Measurements from ENCODE around the gene RAB43.
A peak's percentile ranks its signal among the peaks of the same experiment; 100 is the strongest.
"Not testable (repeated sequence)": the region's sequence is repeated elsewhere in the genome, so short reads cannot be mapped to it uniquely, and the experiment has no call there.

Gene RAB43

DNA sequence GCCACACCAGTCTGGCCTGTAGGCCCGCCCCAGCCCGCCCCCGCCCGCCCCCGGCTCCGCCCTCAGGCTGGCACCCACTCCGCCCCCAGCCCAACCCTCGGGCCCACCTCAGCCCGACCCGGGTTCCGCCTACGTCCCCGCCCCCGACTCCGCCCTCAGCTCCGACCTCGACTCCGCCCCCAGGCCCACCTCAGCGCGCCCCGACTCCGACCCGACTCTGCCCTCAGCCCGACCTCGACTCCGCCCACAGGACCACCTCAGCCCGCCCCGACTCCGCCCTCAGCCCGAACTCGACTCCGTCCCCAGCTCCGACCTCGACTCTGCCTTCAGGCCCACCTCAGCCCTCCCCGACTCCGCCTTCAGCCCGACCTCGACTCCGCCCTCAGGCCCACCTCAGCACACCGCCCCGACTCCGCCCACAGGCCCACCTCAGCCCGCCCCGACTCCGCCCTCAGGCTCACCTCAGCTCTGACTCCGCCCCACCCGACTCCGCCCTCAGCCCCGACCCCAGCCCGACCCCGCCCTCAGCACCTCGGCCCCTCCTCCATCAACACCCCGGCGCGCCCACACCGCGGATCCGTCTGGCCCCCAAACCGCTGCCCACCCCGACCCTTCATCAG, at the start of gene RAB43:
Gene RAB43, minus strand, starts transcription at position 13 of the 620 bp plus-strand sequence. CDS start 315 bp downstream, outside the sequence.
- peak; percentile 52 to 75 for DNase-seq

DNA sequence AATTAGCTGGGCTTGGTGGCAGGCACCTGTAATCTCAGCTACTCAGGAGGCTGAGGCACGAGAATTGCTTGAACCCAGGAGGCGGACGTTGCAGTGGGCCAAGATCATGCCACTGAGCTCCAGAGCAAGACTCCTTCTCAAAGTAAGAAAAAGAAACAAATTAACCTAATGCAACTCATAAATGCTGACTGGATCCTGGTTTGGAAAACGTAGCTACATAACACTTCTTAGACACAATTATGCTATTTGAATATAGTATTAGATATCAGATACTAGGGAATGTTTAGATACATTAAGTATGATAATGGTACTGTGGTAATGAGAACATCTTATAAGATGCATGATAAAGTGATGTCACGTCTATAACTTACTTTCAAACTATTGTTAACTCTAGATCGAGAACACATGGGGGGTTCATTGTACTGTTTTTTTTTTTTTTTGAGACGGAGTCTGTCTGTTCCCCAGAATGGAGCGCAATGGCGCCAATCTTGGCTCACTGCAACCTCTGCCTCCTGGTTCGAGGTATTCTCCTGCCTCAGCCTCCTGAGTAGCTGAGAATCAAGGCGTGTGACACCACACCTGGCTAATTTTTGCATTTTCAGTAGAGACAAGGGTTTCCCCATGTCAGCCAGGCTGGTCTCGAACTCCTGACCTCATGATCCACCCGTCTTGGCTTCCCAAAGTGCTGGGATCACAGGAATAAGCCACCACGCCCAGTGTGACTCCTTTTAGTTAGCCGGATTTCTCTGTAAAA, 45.2 kb upstream of the RAB43 start:
- no peak for DNase-seq

DNA sequence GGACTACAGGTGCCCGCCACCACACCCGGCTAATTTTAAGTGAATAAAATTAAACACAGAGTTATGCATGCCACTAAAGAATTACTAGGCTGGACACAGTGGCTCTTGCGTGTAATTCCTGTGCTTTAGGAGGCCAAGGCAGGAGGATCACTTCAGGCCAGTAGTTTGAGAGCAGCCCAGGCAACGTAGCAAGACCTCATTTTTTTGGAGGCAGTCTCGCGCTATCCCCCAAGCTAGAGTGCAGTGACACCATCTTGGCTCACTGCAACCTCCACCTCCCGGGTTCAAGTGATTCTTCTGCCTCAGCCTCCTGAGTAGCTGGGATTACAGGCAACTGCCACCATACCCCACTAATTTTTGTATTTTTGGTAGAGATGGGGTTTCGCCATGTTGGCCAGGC, 44.0 kb upstream of the RAB43 start:
- not testable (repeated sequence) for DNase-seq

DNA sequence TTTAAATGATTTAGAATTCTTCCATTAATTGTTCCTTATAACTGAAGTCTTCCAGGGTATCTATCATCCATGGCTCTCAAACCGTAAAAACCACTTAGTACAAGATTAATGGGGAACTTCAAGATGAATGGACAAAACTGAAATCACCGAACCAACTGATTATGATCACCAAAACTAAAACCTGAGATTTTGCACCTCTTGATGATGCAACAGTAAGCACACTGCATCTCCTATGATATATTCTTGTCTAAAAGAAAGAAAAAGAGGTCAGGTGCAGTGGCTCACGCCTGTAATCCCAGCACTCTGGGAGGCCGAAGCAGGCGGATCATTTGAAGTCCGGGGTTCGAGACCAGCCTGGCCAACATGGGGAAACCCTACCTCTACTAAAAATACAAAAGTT, 42.9 kb upstream of the RAB43 start:
- DNase-seq = no peak

DNA sequence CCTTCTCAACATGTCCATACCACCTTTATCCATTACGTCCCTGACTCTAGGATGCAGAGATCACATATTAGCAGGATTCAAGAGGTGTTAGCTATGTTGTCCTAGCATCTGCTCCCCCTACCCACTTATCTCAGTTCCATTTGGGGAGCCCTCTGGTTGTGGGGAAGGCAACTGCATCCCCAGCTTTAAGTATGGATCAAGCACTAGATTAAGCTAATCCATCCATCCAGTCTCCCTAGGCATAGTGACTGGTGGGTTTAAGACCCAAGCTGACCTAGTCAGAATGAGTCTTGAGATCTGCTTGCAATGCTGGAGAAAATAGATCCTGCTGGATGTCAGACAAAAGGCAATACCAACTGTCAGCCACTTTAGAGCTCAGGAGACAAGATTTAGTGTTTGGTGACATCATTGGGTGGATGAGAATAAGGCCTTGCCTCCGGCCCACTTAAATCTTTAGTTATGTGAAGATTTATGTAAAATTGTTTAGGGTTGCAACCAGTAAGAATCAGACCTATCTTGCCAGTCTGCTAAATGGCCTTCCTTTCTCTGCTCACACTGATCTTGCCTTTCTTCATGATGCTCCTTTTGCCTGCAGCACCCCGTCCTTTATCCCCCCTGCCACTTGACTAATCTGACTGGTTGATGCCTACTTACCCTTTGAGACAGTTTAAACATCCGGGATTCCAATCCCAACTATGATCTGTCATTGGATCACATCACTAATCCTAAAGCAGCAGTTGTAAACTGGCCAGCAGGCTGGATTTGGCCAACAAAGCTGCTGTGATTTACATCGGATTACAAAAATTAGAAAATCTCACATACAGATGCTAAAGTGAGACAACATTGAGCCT, 41.4 kb upstream of the RAB43 start:
- peak; percentile 12 to 29 for DNase-seq

DNA sequence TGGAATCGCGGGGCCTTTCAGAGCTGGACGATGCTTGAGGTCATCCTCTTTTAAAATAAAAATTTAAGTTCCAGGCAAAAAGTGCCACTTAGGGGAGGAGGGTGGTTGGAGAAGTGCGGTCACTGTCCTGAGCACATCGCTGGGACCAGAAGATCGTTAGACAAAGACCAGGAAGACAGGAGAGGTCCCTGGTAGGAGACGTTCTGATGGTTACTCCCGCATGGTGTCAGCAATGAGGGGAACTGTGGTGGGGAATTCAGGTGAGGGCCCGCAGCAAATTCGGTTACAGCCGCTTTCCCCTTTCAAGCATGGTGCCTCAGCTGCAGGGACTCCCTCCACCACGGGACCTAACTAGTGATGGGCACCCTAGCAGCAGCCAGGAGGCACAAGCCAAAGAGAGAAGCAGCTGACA, 40.3 kb upstream of the RAB43 start:
- peak in 1 of 2 experiments; percentile 51 for DNase-seq

DNA sequence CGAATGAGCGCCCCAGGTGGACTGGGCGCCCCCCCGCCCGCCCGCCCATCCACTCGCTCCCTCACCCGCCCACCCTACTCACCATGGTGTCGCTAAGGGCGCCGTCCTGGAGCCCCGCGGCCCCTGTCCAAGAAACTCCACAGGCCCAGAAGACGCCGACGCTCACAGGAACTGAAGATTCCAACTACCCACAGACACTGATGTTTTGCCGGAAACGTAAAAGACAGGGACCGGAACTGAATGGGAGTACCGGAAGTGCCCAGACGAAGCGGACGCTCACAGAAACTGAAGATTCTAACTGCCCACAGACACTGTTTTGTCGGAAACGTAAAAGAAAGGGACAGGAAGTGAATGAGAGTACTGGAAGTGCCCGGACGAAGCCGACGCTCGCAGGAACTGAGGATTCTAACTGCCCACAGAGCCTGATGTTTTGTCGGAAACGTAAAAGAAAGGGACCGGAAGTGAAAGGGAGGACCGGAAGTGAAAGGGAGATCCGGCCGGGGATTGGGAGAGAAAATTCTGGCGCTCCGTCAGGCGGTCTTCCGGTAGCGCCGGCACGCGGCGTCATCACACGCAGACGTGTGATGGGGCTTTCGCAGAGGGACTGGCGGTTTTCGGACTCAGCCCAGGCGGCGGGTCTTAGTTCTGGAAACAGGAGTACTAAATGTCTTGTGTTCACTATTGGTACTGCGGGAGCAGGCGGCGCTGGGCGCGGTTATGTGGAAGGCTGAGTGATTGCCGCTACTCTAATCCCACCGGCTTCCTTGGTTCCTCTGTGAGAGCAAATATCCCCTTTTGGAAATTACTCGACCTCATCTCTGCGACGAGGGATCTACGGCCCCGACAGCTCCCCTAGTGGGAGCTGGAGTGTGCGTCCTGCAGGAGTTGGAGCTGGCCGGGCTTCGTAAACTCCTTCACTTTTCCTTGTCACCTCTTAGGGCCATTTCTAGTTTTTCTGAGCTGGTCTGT, 39.6 kb upstream of the RAB43 start, which contains the start of gene ISY1:
Gene ISY1, minus strand, starts transcription at position 173 of the 969 bp plus-strand sequence. Its CDS starts 88 bp downstream, at position 85.
- peak; percentile 98 to 99 for DNase-seq

DNA sequence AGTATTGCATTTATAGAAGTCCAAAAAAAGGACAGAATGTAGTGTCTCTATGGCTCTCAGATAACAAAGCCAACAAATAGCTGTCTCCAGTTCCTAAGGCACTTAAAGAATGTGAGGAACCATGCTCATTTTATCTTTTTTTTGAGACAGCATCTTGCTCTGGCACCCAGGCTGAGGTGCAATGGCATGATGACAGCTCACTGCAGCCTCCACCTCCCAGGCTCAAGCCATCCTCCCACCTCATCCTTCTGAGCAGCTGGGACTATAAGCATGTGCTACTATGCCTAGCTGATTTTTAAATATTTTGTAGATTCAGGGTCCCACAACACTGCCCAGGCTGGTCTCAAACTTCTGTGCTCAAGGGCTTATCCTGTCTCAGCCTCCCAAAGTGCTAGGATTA, 23.2 kb upstream of the RAB43 start:
- DNase-seq = no peak

DNA sequence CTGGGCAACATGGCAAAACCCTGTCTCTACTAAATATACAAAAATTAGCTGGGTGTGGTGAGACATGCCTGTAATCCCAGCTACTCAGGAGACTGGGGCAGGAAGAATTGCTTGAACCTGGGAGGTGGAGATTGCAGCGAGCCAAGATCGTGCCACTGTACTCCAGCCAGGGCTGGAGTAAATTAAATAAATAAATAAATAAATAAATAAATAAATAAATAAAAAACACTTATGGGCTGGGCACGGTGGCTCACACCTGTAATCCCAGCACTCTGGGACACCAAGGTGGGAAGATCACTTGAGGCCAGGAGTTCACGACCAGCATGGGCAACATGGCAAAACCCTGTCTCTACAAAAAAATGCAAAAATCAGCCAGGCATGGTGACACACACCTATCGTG, 19.4 kb upstream of the RAB43 start:
- DNase-seq = not testable (repeated sequence)

DNA sequence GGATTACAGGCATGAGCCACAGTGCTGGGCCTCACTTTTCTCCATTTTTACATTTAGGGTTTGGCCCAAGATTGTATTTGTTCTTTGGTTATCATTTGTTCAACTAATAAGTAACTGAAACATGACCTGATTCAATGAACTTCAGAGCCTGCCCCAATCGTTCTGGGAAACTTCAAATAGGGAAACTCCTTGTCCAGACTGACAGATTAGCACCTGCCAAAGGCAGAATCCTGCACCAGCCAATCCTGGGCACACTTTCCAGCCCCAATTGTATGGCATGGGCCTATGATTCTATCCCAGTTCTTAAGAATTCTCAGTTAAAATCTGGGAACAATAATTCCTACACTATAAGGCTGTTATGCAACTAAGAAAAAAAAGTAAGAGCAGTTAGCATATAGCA, 18.3 kb upstream of the RAB43 start:
- no peak for DNase-seq

DNA sequence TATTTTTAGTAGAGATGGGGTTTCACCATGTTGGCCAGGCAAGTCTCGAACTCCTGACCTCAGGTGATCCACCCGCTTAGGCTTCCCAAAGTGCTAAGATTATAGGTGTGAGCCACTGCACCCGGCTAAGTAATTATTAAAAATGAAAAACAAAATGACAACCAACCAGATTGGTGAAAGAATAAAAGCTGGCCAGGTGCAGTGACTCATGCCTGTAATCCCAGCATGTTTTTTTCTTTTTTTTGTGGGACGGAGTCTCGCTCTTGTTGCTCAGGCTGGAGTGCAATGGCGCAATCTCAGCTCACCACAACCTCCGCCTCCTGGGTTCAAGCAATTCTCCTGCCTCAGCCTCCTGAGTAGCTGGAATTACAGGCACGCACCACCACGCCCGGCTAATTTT, 14.7 kb upstream of the RAB43 start:
- DNase-seq = not testable (repeated sequence)

DNA sequence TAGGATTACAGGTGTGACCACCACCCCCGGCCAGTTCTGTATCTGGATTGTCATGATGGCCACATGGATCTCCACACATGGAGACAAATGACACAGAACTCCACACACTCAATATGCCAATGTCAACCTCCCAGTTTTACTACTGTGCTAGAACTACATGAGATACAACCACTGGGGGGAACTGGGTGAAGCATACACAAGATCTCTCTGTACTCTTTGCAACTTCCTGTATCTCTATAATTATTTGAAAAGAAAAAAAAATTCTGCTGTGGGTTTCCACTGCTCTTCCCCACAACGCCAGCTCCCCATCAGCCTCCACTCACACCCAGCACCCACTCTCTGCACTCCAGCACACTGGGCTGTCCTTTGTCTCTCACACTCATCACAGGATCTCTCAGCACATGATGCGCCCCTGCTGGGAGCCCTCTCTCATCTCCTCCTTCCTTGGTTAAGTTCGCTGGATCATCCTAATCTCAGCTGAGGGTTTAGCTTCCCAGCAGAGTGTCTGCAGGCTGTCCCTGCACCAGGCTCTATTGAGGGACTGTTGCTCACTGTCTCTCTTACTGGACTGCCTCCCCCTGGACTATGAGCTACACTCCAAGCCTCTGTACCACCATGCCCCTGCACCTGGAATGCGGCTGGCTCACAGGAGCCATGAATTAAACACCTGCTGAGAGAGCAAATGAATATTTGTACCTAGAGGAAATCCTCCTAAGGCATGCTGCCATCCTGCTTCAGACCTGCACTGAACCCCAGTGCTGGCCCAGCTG, 10.7 kb upstream of the RAB43 start:
- no peak for DNase-seq

DNA sequence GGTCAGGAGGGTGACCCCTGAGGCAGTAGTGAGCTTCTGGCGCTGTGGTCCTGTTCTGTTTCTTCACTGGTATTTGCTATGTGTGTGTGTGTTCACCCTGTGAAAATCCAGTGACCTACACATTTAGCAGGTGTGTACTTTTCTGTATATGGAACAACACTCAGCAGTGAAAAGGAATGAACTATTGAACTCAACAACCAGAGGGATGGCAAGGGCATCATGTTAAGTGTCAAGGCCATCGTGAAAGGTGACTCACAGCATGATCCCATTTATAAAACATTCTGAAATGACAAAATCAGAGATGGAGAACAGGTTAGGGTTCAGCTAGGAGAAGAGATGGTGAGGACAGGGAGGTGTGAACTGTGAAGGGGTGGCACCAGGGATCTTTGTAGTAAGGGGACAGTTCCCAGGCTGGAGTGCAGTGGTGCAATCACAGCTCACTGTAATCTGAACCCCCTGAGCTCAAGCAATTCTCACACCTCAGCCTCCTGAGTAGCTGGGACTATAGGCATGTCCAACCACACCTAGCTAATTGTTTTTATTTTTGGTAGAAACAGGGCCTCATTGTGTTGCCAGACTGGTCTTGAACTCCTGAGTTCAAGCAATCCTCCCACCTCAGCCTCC, 10.0 kb upstream of the RAB43 start:
- DNase-seq = no peak

DNA sequence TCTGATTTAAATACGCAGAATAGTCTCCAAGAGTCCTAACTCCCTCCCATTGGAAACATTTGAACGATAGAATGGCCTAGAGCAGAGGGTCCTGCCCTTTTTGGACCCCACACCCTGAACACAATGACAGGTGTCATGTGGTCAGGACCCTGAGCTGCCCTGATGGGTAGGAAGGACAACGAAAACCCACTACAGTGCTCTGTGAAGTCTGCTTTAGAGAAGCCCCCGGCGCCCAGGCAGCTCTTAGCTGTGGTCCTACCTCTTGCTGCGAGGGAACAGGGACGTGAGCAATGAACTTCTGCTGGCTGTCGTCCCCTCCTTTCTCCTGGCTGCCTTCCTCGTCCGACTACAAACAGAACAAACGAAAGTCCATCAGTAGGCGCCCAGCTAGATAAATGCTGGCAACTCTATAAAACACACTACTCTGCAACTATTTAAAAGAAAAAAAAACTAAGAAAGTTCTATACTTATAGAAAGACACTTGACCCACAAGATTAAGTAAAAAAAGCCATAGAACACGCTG, 8.7 kb upstream of the RAB43 start:
- DNase-seq = no peak

DNA sequence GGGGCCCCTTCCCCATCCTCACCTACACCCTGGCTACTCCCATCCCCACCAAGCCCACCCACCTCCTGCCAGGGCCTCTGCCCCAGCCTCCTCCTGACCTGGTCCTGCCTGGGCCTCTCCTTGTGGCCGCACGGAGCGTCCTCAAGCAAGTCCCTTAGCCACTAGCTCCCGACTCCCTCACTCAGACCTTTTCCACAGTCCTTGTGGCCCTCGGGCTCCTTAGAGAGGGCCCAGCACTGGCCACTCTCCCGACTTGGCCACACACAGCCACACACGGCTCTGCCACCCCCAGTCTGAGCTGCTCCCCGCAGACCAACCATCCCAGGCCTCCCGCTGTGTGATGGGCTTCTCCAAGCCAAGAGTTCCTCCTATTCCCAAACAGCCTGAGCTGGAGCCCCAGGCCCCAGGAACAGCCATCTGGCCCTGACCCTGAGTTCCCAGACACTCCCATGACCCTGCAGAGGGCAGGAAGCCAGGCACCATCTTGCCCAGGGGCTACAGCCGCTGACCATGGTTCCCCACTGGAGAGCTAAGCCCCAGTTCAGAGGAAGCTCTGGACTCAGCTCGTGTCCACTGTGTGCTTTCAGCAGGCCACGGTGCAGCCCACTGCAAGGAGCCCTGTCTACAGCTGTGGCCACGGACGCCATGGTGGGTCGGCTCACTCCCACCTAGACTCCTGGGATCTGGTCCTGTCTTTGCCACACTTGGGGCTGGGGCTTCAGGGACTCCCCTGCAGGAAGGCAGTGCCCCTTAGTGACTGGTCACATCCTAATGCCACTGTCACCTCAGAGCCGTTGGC, 7.0 kb upstream of the RAB43 start:
- DNase-seq = no peak

DNA sequence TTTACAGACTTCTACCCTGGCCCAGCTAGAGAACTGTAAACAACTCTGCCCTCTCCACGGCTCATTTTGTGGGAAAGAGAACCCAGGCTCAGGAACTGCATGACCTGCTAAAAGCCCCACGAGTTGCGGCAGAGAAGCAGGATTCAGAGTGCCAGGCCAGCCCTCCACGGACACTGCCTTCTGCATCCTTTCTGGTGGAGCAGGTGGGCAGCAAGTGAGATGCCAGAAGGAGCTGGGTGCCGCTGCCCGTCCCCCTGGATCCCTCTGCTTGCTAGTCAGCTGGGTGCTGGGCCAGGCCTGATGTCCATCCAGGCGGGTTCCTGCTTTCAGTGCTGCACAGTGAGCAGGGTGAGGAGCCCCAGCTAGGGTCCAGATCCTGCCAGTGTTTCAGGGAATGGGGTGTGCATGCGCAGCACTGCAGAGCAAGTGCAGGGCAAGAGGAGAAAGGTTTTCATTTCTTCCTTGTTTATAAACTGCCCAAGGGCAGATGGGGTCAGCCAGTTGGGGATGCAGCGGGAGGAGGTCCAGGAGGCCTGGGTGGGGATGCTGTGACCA, 5.2 kb upstream of the RAB43 start:
- DNase-seq = no peak

DNA sequence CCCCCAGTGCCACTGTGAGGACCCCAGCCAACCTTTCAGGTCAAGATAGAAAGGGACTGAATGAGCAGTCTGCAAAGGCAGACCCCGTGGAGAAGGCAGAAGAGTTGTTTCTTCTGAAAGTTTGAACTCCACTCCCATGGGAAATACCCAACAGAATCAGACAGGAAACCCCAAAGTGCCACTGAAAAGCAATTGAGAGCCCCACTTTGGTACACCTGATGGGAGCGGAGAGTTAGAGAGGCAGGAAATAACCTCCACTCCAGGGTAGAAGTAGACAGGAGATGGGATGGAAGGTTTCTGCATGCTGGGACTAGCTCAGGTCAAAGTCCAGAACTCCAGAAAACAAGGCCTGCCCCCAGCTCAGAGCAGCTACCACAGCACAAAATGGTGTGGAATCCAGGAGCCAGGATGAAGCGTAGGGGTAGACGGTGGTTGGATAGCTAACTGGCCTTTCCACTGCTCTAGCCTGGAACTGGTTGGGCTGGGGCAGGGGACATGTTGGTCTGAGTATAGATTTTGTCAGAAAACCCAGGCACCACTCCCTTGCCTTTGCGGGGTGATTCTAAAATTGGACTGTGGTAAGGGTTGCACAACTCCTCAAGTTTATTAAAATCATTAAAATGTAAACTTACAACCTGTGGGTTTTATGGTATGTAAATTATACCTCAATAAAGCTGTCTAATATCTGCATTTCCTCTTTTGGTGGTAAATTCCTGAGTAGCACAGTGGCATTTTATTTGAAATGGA, 1.9 kb upstream of the RAB43 start:
- DNase-seq = no peak

DNA sequence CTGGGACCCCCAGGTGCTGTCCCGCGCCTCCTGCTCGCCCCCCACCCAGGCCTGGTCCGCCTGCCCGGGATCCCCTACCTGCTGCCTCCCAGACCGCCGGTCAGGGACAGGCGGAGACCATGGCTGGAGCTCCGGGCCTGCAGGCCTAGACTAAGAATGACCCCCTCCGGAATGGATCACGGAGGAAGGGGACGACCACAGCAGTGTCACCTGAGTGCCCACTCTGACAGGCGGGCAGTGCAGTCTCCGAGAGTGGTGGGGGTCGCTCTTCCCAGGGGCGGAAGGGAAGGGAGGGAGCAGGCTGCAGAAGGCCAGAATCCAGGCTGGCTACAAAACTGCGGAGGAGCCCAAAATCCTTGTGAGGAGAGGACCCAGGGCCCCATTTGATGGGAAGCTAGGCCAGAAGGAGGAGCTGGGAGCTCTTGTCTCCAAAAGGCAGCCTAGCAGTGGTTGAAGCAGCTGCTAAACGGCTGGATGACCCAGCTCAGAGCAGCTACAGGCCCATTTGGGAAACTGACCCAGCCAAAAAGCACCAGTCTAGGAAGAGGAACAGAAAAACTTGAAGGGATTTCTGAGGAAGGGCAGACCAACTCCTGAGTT, 908 bp upstream of the RAB43 start:
- DNase-seq = no peak
